Measurements from ENCODE around the gene C19orf47.

C19orf47 gene

DNA sequence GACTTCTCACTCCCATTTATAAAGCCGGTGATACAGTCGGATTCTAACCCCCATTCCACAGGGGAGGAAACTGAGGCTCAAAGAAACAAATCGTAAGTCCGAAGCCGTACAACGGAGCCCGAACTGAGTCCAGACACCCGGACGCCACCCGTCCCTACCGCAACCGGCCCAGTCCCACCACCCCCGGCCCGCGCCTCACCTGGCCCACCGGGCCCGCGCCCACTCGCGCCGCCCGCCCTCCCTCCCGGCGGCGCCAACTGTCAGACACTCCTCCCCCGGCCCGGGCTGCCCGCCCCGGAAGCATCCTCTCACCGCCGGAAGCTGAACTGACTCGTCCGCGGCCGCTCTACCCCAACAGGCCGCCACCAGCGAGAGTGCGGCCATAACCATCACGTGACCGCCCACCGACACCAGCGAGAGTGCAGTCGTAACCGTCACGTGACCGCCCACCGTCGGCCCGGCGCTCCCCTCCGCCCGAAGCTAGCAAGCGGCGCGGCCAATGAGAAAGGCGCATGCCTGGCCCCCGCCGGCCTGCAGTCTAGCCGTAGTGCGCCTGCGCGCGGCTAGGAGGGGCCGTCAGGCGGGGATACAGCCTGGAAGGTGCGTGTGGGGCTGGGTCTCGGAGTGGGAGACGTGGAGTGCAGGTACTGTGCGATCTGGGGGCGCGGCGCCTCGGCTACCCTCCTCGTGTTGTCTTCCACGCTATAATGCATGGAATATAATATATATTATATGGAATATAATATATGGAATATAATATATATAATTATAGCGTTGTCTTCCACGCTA, at the start of gene C19orf47, which contains the start of gene PLD3:
C19orf47 (minus strand) TSS at position 273 of the 789 bp plus-strand sequence. CDS start 6,540 bp downstream, outside the sequence.
PLD3 (plus strand) TSS at position 571 of the 789 bp plus-strand sequence. CDS start 17,789 bp downstream, outside the sequence.
- in situ Hi-C loops (cut with MboI; ENCODE audit: low sequenced_read_pairs): no loop called here

- in situ Hi-C loops (cut with MboI; ENCODE audit: low sequenced_read_pairs): no loop called here
These were observed 49.3 kb upstream of the C19orf47 start for GRCh38 chr19:40397568-40397906.

- in situ Hi-C loops (cut with MboI; ENCODE audit: low sequenced_read_pairs): no loop called here
These were observed 48.8 kb upstream of the C19orf47 start for GRCh38 chr19:40396886-40397567.

- in situ Hi-C loops (cut with MboI; ENCODE audit: low sequenced_read_pairs): no loop called here
These were observed 47.8 kb upstream of the C19orf47 start for GRCh38 chr19:40395956-40396355.

- in situ Hi-C loops (cut with MboI; ENCODE audit: low sequenced_read_pairs): no loop called here
These were observed 46.6 kb upstream of the C19orf47 start for GRCh38 chr19:40394816-40395210.

GRCh38 chr19:40393894-40394815, 46.0 kb upstream of the C19orf47 start:
- in situ Hi-C loops (cut with MboI; ENCODE audit: low sequenced_read_pairs): no loop called here

DNA sequence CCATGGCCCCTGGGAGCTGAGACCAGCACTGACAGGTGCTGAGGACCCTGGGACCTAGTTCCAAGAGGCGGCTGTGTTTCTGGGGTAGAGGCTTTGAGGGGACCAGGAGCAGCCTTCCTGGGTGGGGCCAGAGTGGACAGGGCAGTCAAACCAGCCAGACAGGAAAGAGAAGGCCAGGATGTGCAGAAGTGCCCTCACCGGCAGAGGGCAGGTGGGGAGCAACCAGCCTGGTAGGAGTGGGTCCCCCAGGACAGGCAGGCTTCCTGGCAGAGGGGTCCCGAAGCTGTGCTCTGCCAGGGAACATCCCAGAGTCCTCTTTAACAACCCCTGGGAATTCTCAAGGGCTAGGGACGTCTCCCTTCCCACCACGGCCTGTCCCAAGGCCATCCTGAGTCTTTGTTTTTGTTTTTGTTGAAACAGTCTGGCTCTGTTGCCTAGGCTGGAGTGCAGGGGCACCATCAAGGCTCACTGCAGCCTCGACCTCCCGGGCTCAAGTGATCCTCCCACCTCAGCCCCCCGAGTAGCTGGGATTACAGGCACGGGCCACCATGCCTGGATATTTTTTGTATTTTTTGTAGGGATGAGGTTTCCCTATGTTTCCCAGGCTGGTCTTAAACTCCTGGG, 44.8 kb upstream of the C19orf47 start:
- in situ Hi-C loops (cut with MboI; ENCODE audit: low sequenced_read_pairs): no loop called here

- in situ Hi-C loops (cut with MboI; ENCODE audit: low sequenced_read_pairs): no loop called here
These were observed 43.9 kb upstream of the C19orf47 start for GRCh38 chr19:40392123-40392522.

DNA sequence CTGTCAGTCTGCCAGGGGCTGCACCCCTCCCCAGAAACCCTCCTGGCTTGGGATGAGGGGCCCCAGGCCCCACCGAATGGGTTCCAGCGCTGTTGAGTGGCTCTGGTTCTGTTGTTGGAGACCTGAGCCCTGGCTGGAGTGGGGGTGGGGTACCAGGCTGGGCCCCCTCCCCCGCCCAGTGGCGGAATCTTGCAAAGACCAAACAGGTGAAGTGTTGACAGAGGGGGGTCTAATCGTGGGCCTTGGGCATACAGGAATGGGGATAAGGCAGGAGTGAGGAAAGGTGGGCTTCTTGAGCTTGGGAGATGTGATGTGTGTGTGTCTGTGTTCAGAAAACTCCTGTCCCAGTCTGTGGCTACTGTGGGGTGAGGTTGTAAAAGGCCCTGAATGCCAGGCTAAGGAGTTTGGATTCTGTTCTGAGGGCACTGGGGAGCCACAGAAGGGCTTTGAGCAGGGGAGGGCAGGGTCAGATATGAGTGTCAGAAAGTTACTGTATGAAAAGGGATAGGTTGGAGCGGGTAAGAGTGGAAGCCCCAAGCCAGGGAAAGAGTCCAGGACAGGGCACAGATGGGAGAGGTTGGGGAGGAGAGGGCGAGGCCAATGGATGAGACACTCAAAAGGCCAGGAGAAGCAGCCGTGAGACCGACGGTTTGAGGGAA, 42.0 kb upstream of the C19orf47 start, which contains the start of gene HIPK4:
HIPK4 (minus strand) TSS at position 98 of the 659 bp plus-strand sequence. CDS start 279 bp downstream, outside the sequence.
- in situ Hi-C loops (cut with MboI; ENCODE audit: low sequenced_read_pairs): no loop called here

DNA sequence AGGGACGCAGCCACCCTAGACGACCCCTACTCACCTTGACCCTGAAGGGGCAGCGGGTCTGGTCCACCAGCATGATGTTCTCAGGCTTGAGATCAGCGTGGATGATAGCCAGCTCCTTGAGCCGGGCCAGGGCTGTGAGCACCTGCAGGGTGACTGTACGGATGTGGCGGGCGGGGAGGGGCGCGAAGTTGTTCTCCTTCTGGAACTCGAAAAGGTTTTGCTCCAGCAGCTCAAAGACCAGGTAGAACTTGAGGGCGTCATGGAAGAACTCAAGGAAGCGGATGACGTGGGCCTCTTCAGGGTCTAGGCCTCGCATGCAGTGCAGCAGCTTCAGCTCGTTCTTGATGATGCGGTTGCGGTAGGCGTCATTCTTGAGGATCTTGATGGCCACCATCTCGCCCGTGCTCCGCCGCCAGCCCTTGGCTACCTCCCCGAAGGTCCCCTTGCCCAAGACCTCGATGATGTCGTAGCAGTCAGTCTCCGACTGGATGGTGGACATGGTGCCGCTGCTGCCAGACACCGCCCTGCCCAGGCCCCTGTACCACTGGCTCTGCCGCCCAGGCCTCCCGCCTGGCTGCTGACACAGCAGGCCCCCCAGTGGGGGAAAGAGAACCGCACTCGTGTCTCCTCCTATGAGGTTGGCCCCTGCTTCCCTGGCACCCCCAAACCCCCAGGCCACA, 41.3 kb upstream of the C19orf47 start:
- in situ Hi-C loops (cut with MboI; ENCODE audit: low sequenced_read_pairs): no loop called here

- in situ Hi-C loops (cut with MboI; ENCODE audit: low sequenced_read_pairs): no loop called here
These were observed 40.3 kb upstream of the C19orf47 start for GRCh38 chr19:40388481-40388880.

GRCh38 chr19:40387155-40387554, 39.0 kb upstream of the C19orf47 start:
- in situ Hi-C loops (cut with MboI; ENCODE audit: low sequenced_read_pairs): no loop called here

DNA sequence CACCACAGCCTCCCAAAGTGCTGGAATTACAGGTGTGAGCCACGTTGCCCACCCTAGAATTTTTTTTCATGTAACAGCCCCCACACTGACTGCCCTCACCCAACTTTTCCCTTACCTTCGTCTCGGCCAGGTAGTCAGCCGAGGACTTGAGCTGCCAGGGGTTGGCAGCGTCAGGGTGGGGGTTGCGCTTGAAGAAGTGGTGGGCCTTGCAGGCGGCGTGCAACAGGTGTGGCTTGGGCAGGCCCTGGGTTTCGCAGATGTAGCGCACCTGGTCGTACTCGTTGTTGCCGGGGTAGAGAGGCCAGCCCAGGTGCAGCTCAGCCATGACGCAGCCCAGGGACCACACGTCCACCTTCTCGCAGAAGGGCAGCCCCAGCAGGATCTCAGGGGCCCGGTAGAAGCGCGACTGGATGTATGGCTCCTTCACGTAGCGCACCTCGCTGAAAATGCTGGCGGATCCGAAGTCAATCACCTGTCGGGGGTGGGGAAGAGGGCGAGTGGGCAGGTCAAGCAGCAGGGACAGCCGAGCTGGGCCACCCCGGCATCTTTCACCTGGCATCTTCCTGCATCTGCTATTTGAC, 35.6 kb upstream of the C19orf47 start:
- in situ Hi-C loops (cut with MboI; ENCODE audit: low sequenced_read_pairs): no loop called here

DNA sequence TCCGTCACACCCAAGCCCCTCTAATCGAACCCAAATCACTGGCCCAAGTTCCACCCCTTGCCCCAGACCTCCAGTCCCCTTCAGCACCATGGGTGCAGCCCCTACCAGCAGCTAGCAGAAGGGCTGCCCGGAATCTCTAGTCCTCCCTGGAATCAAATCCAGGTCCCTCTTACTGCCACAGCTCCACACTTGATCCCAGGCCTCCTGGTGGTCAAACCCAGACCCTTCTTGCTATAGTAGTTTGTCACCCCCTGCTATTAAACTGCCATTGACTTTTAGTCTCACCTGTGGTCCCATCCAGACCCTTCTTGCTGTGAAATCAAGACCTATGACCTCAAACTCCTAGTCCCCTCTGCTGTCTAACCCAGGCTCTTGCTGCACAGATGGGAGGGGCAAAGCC, 33.1 kb upstream of the C19orf47 start:
- in situ Hi-C loops (cut with MboI; ENCODE audit: low sequenced_read_pairs): no loop called here

DNA sequence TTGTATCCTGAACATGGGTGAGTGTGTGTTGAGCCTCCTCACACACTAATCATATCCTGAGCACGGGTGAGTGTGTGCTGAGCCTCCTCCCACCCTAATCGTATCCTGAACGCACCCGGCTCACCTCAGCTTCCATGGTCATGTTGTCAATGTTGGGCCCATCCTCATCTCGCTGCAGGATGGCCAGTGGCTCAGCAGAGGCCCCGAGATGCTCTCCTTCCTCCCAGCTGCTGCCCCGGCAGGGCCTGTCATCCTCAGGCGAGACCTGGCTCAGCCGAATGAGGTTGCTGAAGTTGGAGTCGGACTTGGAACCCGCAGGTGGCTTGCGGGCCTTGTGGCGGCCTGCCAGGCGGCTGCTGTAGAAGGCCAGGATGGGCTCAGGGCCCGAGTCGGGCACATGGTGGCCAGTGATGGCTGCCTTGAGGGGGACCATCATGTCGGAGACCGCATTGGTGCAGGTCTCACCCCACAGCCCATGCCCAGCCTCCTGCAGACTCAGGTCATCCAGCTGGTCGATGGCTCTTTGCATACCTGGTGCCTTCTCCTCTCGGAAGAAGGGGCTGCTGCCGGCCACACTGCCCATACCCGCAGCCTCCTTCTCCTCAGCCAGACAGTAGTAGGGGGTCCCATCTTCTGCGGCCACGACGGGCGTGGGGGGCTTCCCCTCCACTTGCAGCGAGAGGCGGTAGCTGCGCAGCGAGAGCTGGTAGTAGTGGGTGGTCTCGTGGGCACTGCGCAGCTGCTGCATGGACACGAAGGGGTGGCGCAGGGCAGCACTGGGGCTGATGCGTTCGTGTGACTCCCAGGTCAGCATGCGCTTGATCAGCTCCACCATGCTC, 32.2 kb upstream of the C19orf47 start:
- in situ Hi-C loops (cut with MboI; ENCODE audit: low sequenced_read_pairs): no loop called here

GRCh38 chr19:40379446-40380198, 31.4 kb upstream of the C19orf47 start:
- in situ Hi-C loops (cut with MboI; ENCODE audit: low sequenced_read_pairs): no loop called here

GRCh38 chr19:40378509-40378908, 30.3 kb upstream of the C19orf47 start:
- in situ Hi-C loops (cut with MboI; ENCODE audit: low sequenced_read_pairs): no loop called here
